HG03159 (cell line): Measurements from ENCODE around the gene MALL.
"Not testable (repeated sequence)": the region's sequence is repeated elsewhere in the genome, so short reads cannot be mapped to it uniquely, and the experiment has no call there.

ENCODE experiments used
- ATAC-seq: cut with Tn5 transposase; IDR thresholded peaks from one replicate; pipeline ENCODE4 v1.9.1; 2021; ENCODE audit warnings: mild to moderate bottlenecking, moderate library complexity; ENCODE audit not compliant: unreplicated experiment

MALL gene

DNA sequence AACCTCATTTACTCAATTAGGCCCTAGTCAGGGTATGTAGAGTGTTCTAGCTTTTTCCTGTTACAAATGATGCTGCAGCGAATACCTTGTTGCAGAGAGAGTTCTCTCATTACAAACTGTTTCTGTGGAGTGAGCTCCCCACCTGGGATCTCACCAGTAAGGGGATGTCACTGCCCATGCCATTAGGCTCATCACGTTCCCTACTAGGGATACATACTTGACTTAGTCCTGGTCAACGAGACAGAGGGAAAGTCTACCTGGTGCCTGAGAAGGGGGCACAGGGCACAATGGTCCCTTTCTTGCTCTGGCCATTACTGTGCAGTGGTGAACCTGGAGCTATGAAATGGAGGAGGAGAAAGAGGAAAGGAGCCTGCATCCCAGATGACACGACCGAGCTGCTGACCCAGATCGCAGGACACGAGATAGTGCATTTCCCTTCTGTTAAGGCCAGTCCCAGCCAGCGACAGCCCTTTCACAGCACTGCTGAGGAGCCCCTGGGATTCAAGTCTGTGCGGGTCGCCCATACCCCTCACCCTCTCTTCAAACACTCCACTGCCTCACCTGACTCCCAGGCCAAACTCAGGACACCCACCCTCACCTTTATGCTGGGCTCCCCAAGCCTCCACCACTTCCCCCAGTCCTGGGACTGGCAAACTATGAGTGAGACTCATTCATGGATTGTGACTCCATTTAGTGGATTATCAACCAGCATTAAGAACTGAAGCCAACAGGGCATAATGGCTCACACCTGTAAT, 16.0 kb downstream of the MALL start:
- no peak for ATAC-seq

- no peak for ATAC-seq
These were observed 16.6 kb downstream of the MALL start for GRCh38 chr2:110099038-110099425.

DNA sequence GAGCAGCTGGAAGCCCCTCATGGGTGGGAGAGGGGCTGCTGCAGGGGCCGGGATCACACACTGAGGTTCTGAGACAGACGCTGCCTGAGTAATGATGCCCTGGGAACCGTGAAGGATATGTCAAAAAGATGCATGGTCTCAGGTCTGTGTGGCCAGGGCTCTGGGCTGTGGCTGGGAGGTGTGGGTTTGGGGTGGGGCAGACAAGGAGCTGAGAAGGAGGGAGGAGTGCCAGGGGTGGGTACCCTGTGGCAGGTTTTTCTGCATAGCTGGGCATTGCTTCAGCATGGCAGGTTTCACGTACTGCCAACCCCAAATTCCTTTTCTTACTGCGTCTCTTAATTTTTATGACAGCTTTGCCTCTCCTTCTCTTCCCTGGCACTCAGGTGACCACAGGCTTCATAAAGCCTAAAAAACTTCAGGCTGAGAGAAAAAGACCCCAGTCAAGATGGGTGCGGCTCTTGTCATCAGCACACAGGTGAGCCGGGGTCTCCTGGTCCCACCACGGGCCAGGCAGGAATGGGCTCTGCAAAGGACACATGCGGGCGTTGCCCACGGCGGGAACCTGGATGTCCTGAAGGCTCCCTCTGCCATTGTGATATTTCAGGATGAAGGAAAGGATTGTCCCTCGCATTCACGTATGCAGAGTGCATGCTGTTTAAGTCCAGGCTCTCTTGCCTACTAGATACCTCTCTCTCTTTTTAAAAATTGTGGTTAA, 18.0 kb downstream of the MALL start:
- no peak for ATAC-seq

DNA sequence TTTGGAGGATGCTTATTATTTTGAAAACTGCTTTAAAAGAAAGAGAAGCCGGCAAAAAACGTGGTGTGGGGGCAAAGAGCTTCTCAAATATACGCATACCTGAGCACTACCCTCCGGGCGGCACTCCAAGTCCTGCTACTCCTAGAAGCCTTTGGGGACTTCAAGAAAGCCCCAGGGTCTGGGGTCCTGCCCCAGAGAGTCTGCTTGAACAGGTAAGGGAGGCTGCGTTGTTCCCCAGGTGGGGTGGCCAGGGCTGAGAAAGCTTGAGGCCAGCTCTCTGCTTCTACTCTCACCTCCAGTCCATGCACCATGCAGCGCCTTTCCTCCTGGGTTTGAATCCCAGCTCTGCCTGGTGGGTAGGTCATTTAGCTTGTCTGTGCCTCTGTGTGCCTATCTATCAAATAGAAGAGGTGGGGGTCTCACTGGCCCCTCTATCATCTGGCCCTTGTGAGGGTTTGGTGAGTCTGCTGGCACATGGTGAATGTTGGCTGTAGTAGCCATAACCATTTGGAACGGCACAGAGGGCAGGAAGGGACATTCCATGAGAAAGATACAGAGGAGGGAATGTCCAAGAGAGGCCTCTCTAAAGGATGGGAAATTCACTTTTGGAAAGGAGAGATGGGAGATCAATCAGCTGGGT, 19.5 kb downstream of the MALL start:
- ATAC-seq, result no peak

GRCh38 chr2:110094884-110095534, 20.6 kb downstream of the MALL start:
- not testable (repeated sequence) for ATAC-seq

DNA sequence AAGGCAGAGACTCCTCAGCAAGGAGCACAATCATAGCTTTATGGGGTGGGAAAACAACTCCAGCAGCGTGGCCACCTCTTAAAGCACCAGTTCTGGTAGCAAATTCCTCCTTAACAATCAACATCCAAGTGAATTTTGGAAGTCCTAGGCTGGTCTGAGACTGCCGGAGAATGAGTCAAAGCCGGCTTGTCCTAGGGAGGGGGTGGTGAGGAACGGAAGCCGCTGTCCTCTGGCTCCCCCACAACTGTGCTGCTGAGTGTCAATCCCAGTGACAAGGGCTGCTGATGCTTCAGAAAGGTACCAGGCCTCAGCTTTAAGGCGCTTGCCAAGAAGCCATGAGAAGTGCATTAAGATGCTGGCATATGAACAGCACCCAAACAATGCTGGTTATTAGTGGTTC, 21.7 kb downstream of the MALL start:
- not testable (repeated sequence) for ATAC-seq

DNA sequence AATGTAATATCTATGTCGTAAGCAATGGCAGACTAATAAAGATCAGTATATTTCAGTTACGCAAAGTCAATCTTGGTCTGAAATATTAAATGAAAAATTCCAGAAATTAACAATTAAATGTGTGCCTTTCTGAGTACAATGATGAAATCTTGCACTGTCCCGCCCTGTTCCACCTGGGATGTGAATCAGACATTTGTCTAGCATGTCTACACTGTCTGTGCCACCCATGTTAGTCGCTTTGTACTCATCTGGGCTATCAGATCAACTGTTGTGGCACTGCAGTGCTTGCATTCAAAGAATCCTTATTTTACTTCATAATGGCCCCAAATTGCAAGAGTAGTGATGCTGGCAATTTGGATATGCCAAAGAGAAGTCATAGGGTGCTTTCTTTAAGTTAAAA, 25.5 kb downstream of the MALL start:
- not testable (repeated sequence) for ATAC-seq

GRCh38 chr2:110083757-110084156, 31.9 kb downstream of the MALL start:
- not testable (repeated sequence) for ATAC-seq

DNA sequence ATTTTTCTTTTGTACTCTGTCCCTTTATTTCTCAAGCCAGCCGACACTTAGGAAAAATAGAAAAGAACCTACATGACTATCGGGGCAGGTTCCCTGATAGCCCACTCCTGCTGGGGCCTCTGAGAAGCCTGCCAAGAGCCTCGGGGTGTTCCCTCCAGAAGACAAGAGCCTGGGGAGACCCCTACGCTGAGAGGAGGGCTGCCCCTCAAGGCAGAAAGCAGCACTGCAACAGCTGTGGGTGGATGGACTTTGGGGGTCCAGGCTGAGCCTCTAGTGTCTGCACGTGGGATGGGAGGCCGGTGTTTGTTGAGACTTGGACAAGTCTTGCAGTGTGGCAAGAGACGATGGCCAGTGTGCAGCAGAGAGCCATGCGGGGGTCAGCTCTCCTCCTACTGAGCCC, 32.5 kb downstream of the MALL start:
- not testable (repeated sequence) for ATAC-seq

GRCh38 chr2:110078104-110078503, 37.5 kb downstream of the MALL start:
- not testable (repeated sequence) for ATAC-seq

- ATAC-seq, result not testable (repeated sequence)
These were observed 39.7 kb downstream of the MALL start for GRCh38 chr2:110075896-110076295.

DNA sequence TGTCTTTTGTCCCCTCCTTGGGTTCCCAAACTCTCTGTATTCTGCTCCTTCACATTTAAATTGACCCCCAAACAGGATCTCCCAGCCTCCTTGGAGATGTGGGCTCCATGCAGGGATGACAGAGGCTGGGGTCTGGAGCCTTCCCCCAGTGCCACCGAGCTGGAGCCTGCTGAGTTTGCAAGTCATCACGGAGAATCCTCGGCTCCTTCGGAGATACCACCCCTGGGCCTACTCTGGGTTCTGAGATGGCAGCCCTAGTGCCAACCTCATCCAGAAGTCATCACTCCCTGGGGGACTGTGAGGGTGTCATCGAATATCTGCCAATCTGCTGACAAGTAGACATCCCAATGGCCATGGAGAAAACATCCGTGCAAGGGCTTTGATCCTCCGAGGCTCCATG, 45.8 kb downstream of the MALL start:
- not testable (repeated sequence) for ATAC-seq

- not testable (repeated sequence) for ATAC-seq
These were observed 47.5 kb downstream of the MALL start for GRCh38 chr2:110068153-110068552.

DNA sequence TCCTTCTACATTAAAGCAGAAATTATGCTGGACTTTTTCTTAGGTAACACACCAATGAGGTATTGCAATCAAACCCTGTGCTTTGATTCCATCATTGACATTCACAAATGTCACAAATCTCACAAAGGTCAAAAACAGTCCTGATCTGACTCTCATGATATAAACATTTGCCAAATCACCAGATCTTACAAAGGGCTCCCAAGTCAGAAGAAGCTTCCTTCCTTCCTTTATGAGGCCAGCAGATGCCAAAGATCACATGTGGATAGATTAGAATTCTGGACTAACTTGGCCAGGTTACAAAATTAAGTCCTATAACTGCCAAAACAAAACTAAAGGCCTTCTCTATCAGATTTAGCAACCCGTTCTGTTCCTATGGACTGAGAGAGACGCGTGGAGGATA, 53.3 kb downstream of the MALL start:
- not testable (repeated sequence) for ATAC-seq

DNA sequence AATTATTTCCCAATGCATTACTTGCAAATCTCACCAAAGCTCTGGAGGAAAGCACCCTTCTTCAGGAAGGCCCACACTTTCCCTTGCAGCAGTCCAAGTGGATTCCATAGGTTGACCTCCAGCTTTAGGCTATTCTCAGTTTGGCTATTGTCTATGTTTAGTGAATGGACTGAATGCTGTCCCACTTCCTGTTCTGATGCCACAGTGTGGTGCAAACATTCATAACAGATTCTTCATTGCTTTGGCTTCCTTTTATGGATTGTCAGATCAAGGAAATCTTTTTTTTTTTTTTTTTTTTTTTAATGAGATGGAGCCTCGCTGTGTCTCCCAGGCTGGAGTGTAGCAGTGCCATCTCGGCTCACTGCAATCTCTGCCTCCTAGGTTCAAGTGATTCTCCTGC, 55.1 kb downstream of the MALL start:
- not testable (repeated sequence) for ATAC-seq

DNA sequence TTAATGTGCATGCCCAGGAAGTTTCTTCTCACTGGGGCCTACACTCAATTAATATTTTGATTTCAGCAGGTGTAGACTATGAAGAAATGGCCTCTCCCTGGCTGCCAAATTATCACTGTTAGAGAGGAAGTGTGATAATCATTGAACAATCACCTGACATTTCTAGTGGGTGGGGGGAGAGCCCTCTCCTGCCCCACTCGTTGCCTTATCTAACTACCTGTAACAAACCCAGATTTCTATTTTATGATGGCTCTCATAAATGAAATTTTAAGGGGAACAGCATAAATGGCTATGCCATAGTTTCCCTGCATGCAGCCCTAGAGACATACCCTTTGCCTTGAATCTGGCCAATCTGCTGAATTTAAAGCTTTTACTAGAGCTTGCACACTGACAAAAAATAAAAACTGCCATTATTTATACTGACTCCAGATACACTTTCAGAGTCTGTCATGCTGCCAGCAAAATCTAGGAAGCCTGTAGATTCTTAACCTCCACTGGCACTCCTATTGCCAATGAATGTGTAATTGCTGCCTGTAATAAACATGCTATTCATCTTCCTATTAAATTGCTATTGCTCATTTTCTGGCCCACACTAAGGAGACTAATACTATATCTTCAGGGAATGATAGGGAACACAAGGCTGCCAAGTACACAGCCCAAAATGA, 55.8 kb downstream of the MALL start:
- ATAC-seq, result not testable (repeated sequence)

DNA sequence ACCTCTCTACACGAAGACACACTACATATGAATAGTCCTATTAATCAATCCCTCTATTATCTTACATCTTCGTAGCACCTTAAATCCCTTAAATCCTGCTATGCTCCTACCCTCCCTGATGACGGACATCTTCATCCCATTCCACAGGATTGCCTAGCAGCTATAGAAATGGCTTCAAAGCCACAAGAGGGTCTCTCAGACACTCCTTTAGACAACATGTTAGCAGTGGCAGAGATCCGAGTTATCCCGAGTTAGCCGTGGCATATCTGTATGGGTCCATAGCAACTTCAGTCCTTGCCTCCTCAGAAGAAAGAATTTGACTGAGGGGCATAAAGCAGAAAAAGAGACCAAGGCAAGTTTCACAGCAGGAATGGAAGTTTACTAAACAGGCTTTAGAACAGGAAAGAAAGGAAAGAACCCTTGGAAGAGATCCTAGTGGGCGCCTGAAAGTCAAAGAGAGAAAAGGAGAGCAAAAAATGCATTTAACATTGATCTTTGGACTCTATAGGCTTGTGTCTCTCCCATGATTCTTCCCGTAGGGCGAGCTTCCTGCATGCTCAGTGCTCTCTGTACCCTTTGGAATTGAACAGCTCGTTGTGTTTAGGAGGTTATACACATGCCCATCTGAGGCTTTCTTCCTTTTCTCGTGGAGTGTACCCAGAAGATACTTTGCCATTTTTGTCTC, 56.5 kb downstream of the MALL start:
- not testable (repeated sequence) for ATAC-seq

DNA sequence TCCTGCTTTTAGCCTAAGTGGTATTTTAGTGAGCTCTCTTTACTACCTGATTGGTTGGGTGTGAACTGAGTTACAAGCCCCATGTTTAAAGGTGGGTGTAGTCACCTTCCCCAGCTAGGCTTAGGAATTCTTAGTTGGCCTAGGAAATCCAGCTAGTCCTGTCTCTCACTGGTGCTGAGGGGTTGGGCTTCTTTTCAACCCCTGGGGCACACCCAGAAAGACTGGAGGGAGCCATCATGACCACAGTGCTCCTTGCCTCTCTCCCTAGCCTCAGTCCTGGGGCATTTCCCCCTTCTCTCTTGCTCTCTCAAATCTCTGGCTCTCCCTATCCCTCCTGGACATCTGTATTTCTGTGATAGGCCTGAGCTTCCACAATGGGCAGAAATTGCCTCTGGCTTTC, 57.6 kb downstream of the MALL start:
- ATAC-seq, result not testable (repeated sequence)

GRCh38 chr2:110055819-110056408, 59.7 kb downstream of the MALL start:
- ATAC-seq, result not testable (repeated sequence)
